H1 (cell line): Measurements from ENCODE around the gene FMNL2. TPM values are rescaled to one million over a fixed set of nuclear protein-coding genes. Genes with fewer than 3 reads are reported as not detected.

Source experiments
- CTCF ChIA-PET: fragments of 300-600 bp; sonication (Branson Sonifier 250); formaldehyde crosslinking; loops from one replicate; lab custom pipeline; 2021; ENCODE audit not compliant: partially characterized antibody; lab: Charles Lee
- POLR2A ChIA-PET: fragments of 300-600 bp; sonication (Branson Sonifier 250); formaldehyde crosslinking; loops from one replicate; lab custom pipeline; 2021; ENCODE audit warnings: inconsistent platforms; ENCODE audit not compliant: partially characterized antibody; lab: Charles Lee
- DNase-seq, 2 experiments: peaks; one replicate each; pipeline versions ENCODE4 v3.0.0 to v3.0.0-alpha.2; 2010 to 2022; ENCODE audit warnings: low spot score in 2 of 2, low read depth in 1 of 2, mixed read lengths in 1 of 2
- FAIRE-seq: peaks from 2 replicates; lab custom pipeline; 2011; peaks lifted over from hg19 to GRCh38; lab: Jason Lieb, UNC
- H2AFZ ChIP-seq: 2 replicates; pipeline ENCODE4 v1.8.1; 2012; ENCODE audit warnings: low read length, inconsistent platforms
- H2AK5ac ChIP-seq: 2 replicates; pipeline ENCODE4 v1.6.1; 2013; ENCODE audit warnings: low read depth, low read length
- H2BK120ac ChIP-seq: replicated peaks from 2 replicates; pipeline ENCODE3; 2013; ENCODE audit warnings: low read depth, low read length, inconsistent platforms
- H2BK12ac ChIP-seq: 2 replicates; pipeline ENCODE4 v1.6.1; 2013; ENCODE audit warnings: low read depth, low read length
- H2BK15ac ChIP-seq: 2 replicates; pipeline ENCODE4 v1.6.1; 2013; ENCODE audit warnings: low read length
- H2BK20ac ChIP-seq: 2 replicates; pipeline ENCODE4 v1.6.1; 2013; ENCODE audit warnings: low read length
- H2BK5ac ChIP-seq: 2 replicates; pipeline ENCODE4 v1.6.1; 2013; ENCODE audit warnings: low read depth, low read length
- H3K14ac ChIP-seq: 2 replicates; pipeline ENCODE4 v1.6.1; 2013; ENCODE audit warnings: inconsistent platforms; ENCODE audit not compliant: insufficient read length
- H3K18ac ChIP-seq: 2 replicates; pipeline ENCODE4 v1.6.1; 2013; ENCODE audit warnings: low read length; ENCODE audit errors: extremely low read depth
- H3K23ac ChIP-seq: 2 replicates; pipeline ENCODE4 v1.6.1; 2013; ENCODE audit warnings: inconsistent platforms; ENCODE audit not compliant: insufficient read length
- H3K23me2 ChIP-seq: 2 replicates; pipeline ENCODE4 v1.6.1; 2013; ENCODE audit warnings: low read depth, low read length
- H3K27ac ChIP-seq: 2 replicates; pipeline ENCODE4 v1.6.1; 2011; ENCODE audit warnings: low read depth, low read length, inconsistent platforms
- H3K27me3 ChIP-seq, 4 experiments: replicated peaks in 1 of 4; 1 replicate in 1 of 4; 2 replicates in 3 of 4; pipeline versions ENCODE4 v1.6.1 to v1.8.1; 2011 to 2013; ENCODE audit warnings: low read length in 3 of 4, mild to moderate bottlenecking in 3 of 4, inconsistent platforms in 2 of 4, mixed read lengths in 2 of 4, moderate library complexity in 1 of 4; ENCODE audit not compliant: control insufficient read depth in 3 of 4, insufficient read depth in 3 of 4; ENCODE audit errors: extremely low read depth in 1 of 4
- H3K36me3 ChIP-seq, 4 experiments: 2 replicates each; pipeline versions ENCODE4 v1.6.1 to v1.8.1; 2011 to 2013; ENCODE audit warnings: mild to moderate bottlenecking in 4 of 4, low read length in 3 of 4, moderate library complexity in 2 of 4, control low read depth in 1 of 4, inconsistent platforms in 1 of 4; ENCODE audit not compliant: insufficient read depth in 4 of 4, control insufficient read depth in 2 of 4
- H3K4ac ChIP-seq: replicated peaks from 2 replicates; pipeline ENCODE3; 2013; ENCODE audit warnings: low read length, low read depth, mixed read lengths, inconsistent platforms; ENCODE audit not compliant: insufficient read length
- H3K4me1 ChIP-seq, 4 experiments: replicated peaks in 1 of 4; 1 replicate in 1 of 4; 2 replicates in 3 of 4; pipeline versions ENCODE4 v1.6.1 to v1.8.1; 2011 to 2013; ENCODE audit warnings: low read length in 3 of 4, inconsistent platforms in 2 of 4, mixed read lengths in 1 of 4; ENCODE audit not compliant: insufficient read depth in 4 of 4, control insufficient read depth in 3 of 4
- H3K4me2 ChIP-seq, 2 experiments: 2 replicates each; pipeline versions ENCODE4 v1.6.1 to v1.8.1; 2011 to 2013; ENCODE audit warnings: low read depth in 2 of 2, low read length in 2 of 2, control low read depth in 1 of 2, inconsistent platforms in 1 of 2, mild to moderate bottlenecking in 1 of 2; ENCODE audit not compliant: insufficient read depth in 1 of 2
- H3K4me3 ChIP-seq, 4 experiments: fragments of 200-600, 300-600 bp in 1 of 4; sonication (generic), shearing (Covaris generic), sonication (Bioruptor Twin) in 1 of 4; 2 replicates each; pipeline versions ENCODE4 v1.5.1 to v1.8.1; 2011 to 2016; ENCODE audit warnings: low read length in 4 of 4, low read depth in 3 of 4, control low read depth in 2 of 4, inconsistent platforms in 2 of 4, mild to moderate bottlenecking in 2 of 4, mixed read lengths in 1 of 4, moderate library complexity in 1 of 4; ENCODE audit not compliant: insufficient read depth in 2 of 4; ENCODE audit errors: extremely low read depth in 1 of 4
- H3K56ac ChIP-seq: replicated peaks from 2 replicates; pipeline ENCODE3; 2013; ENCODE audit warnings: low read depth, mild to moderate bottlenecking, mixed read lengths, low read length, inconsistent platforms; ENCODE audit not compliant: insufficient read length
- H3K79me1 ChIP-seq: 2 replicates; pipeline ENCODE4 v1.6.1; 2013; ENCODE audit warnings: low read depth, low read length, control low read depth
- H3K79me2 ChIP-seq, 2 experiments: 2 replicates each; pipeline versions ENCODE4 v1.6.1 to v1.8.1; 2012 to 2013; ENCODE audit warnings: low read length in 2 of 2, mild to moderate bottlenecking in 2 of 2, inconsistent platforms in 1 of 2; ENCODE audit not compliant: insufficient read depth in 2 of 2, control insufficient read depth in 1 of 2
- H3K9ac ChIP-seq, 4 experiments: replicated peaks in 1 of 4; 1 replicate in 1 of 4; 2 replicates in 3 of 4; pipeline versions ENCODE4 v1.6.1 to v1.8.1; 2011 to 2013; ENCODE audit warnings: low read depth in 3 of 4, low read length in 3 of 4, control low read depth in 2 of 4, mild to moderate bottlenecking in 2 of 4, moderate library complexity in 2 of 4, inconsistent platforms in 1 of 4; ENCODE audit errors: extremely low read depth in 1 of 4
- H3K9me3 ChIP-seq, 2 experiments: 2 replicates each; pipeline versions ENCODE4 v1.6.1 to v1.8.1; 2012 to 2013; ENCODE audit warnings: mild to moderate bottlenecking in 2 of 2, moderate library complexity in 2 of 2, control low read depth in 1 of 2, inconsistent platforms in 1 of 2, low read depth in 1 of 2, low read length in 1 of 2, mixed read lengths in 1 of 2; ENCODE audit not compliant: insufficient read depth in 2 of 2
- H4K20me1 ChIP-seq, 2 experiments: replicated peaks in 1 of 2; 2 replicates each; pipeline versions ENCODE3 to v1.8.1; 2011 to 2013; ENCODE audit warnings: inconsistent platforms in 2 of 2, low read length in 2 of 2, mild to moderate bottlenecking in 1 of 2; ENCODE audit not compliant: insufficient read depth in 2 of 2, control insufficient read depth in 1 of 2
- H4K5ac ChIP-seq: 2 replicates; pipeline ENCODE4 v1.6.1; 2013; ENCODE audit warnings: low read length, low read depth, mixed read lengths, inconsistent platforms; ENCODE audit not compliant: insufficient read length
- H4K8ac ChIP-seq: 2 replicates; pipeline ENCODE4 v1.8.0; 2013; ENCODE audit warnings: mild to moderate bottlenecking, moderate library complexity, low read length, inconsistent platforms; ENCODE audit not compliant: insufficient read depth; ENCODE audit errors: extremely low read depth
- H4K91ac ChIP-seq: replicated peaks from 2 replicates; pipeline ENCODE3; 2013; ENCODE audit warnings: low read length, mixed read lengths, inconsistent platforms; ENCODE audit not compliant: insufficient read length
- EZH2 ChIP-seq: fragments of 200-600 bp; sonication (generic); IDR thresholded peaks from 2 replicates; pipeline ENCODE4 v1.7.1; 2012; ENCODE audit warnings: low read depth, mild to moderate bottlenecking, moderate library complexity, low read length, inconsistent platforms; ENCODE audit not compliant: severe bottlenecking
- RAD21 ChIP-seq, 2 experiments: IDR thresholded peaks in 1 of 2; conservative IDR thresholded peaks in 1 of 2; 2 replicates each; pipeline ENCODE4 v1.6.1; 2011; ENCODE audit warnings: low read depth in 2 of 2, low read length in 2 of 2, improper control_type of control experiment in 1 of 2, inconsistent platforms in 1 of 2, mild to moderate bottlenecking in 1 of 2, moderate library complexity in 1 of 2
- SP4 ChIP-seq: IDR thresholded peaks from 2 replicates; pipeline ENCODE4 v1.6.1; 2012; ENCODE audit warnings: low read length, inconsistent platforms
- WGBS, 2 experiments: shearing (Covaris generic) in 1 of 2; methylation state at CpG; one replicate each; pipeline versions ENCODE4 v1.1.6 to v1.1.7; 2013 to 2015; ENCODE audit warnings: low lambda C conversion rate in 2 of 2, mixed read lengths in 2 of 2, inconsistent platforms in 1 of 2, low coverage in 1 of 2, missing lambda C conversion rate in 1 of 2; ENCODE audit not compliant: insufficient replicate concordance in 2 of 2, insufficient coverage in 1 of 2, insufficient read length in 1 of 2; ENCODE audit errors: extremely low coverage in 1 of 2, missing lambda C conversion rate in 1 of 2; 5-methylcytosine and 5-hydroxymethylcytosine counted together
- polyA plus RNA-seq, 7 experiments: library from polyadenylated mRNA; depleted of rRNA in 3 of 7; stranded (reverse) in 5 of 7; unstranded in 2 of 7; fragments of >200 nt in 5 of 7; fragments of 200-250 nt in 2 of 7; gene quantifications; 1 replicate in 5 of 7; 2 replicates in 1 of 7; 4 replicates in 1 of 7; pipeline versions ENCODE4 v1.2.1 to v1.2.3, GENCODE V29; 2011 to 2013; ENCODE audit warnings: missing spikeins in 2 of 7, mixed read lengths in 2 of 7
- total RNA-seq: library from RNA; stranded (reverse); fragmentation: NEBNext Ultra II Directional; extraction: Animal tissue kit (Norgen Biotek cat#: 25700); gene quantifications from 2 replicates; pipeline ENCODE4 v1.2.1, GENCODE V29; 2021

The FMNL2 gene
- total and polyA plus RNA-seq, 2 of the 8 experiments (the other 6 are each of a cell fraction or from before 2014, with no cell fraction given) = 15.5 to 45.1 TPM

DNA sequence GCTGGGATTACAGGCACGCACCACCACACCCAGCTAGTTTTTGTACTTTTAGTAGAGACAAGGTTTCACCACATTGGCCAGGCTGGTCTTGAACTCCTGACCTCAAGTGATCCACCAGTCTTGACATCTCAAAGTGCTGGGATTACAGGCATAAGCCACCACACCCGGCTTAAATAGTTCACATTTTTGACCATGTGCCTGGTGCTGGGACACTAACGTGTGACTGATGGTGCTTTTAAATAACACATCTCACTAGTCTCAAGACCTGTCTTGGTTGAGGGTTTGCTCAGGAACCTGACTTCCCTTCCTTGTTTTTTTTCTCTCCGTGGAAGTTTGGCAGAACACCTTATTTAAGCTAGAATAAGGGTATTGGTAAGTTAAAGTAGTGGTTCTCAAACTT lies 8.5 kb downstream of the FMNL2 start:
- Histone ChIP-seq H3K79me2 (peaks cover 3 to 91% of the 10 kb centered on the region in 2 experiments; a peak in 3 of 4 replicates), H4K5ac (no peak overlapping the region), H2BK20ac (no peak overlapping the region), H3K79me1 (peaks cover 7% of the 10 kb centered on the region; the same call in 1 of the 2 replicates), H3K4me1 (peaks cover 0 to 3% (median 1%) of the 10 kb centered on the region in 4 experiments; a peak in 1 of 7 replicates), H2BK5ac (no peak overlapping the region), H4K20me1 (peaks cover 10 to 34% of the 10 kb centered on the region in 2 experiments), H2AK5ac (no peak overlapping the region), H3K27ac (no peak overlapping the region), H4K91ac (no peak overlapping the region), H3K23me2 (no peaks in the 10 kb centered on the region), H3K36me3 (peaks cover 0 to 10% (median 0%) of the 10 kb centered on the region in 4 experiments; a peak in 1 of 8 replicates), H2BK12ac (no peak overlapping the region), H3K18ac (no peak overlapping the region), H2BK120ac (no peak overlapping the region), H3K4me2 (no peak overlapping the region), H3K4ac (no peak overlapping the region), H2AFZ (no peak overlapping the region), H3K4me3 (no peak overlapping the region), H4K8ac (no peak overlapping the region), H3K23ac (no peak overlapping the region), H3K27me3 (no peaks in the 10 kb centered on the region), H3K9ac (no peak overlapping the region), H3K56ac (no peak overlapping the region), H2BK15ac (no peak overlapping the region), H3K14ac (no peak overlapping the region), H3K9me3 (no peaks in the 10 kb centered on the region)
- DNase-seq (no peak), FAIRE-seq (no peak)
- CTCF ChIA-PET = no interaction called here
- POLR2A ChIA-PET = interaction anchor here (1.5 to 2.7 kb wide), 2 partner anchors 8 to 10 kb away, joined by 4 to 9 read pairs; partner anchors contain the start of gene FMNL2
- 90% methylated on average over 4 of the region's 4 CpGs; no CpG with 5 or more reads in 1 of the 2 experiments for WGBS, 2 experiments
- TF ChIP-seq EZH2 (no peak), RAD21 (IDR thresholded peaks at IDR 0.05 in 1 of 2, conservative IDR thresholded peaks at IDR 0.05 in 1 of 2; ENCODE audit: low read depth in 2 of 2, low read length in 2 of 2) (no peak), SP4 (no peak)
